ENCODE results near the gene MEAK7.

GRCh38 chr16:84511180-84511800 lies 6.8 kb upstream of the MEAK7 start:
- TF ChIP-seq CTCF (IDR thresholded peaks at IDR 0.05) (peak; percentile 92 to 99 (median 96)), POLR2A (IDR thresholded peaks at IDR 0.05) (no peak), EP300 (IDR thresholded peaks at IDR 0.05) (no peak)
